Caki2 (cell line): Measurements from ENCODE around the gene SLC17A7. TPM values are rescaled to one million over a fixed set of nuclear protein-coding genes. Genes with fewer than 3 reads are reported as not detected.

ENCODE experiments used
- DNase-seq: peaks from one replicate; pipeline ENCODE4 v3.0.0-alpha.2; 2015; ENCODE audit warnings: low read depth
- in situ Hi-C: cut with HindIII; loops from 2 replicates; pipeline ENCODE4 v1.10.0; 2016; ENCODE audit warnings: low sequenced_read_pairs, low pct_unique_long_range_greater_than_20kb, mixed read lengths
- total RNA-seq: library from RNA; depleted of rRNA; stranded (reverse); fragments of >200 nt; shearing (Covaris generic); gene quantifications from 2 replicates; pipeline ENCODE4 v1.2.3, GENCODE V29; 2014; ENCODE audit warnings: low replicate concordance; rRNA removed

The SLC17A7 gene
- not detected in 2 replicates for total RNA-seq

DNA sequence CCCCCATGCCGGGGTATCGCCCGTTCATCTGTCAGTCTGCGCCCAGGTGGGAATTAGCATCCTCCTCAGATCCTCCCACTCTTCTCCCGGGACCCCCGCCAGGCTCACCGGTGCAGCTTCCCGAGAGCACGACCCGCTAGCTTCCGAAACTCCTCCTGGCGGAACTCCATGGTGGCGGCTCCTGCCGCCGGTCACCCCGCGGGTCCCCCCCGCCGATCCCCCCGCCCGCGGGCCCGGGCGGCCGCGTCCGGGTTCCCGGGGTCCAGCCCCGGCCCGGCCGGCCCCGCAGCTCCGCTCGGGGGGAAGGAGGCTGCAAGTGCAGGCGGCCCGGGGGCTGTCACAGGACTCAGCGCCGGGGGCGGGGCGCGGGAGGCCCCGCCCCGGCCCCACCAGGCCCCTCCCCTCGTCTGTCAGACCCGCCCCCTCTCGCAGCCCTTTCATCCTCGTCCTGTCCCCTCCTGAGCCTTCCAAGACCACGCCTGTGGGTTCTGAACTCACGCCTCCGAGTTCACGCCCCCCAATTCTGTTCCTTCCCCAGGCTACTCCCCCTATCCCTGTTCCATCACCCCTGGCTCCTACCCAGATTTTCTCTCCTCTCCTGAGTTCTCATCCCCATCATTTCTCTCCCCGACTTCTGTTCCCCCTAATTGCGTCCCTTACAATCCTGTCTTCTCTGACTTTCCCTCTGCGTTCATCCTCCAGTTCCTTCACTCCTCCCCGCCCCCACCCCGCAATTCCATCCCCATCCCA, at the start of gene SLC17A7:
Gene SLC17A7, minus strand, starts transcription at position 318 of the 750 bp plus-strand sequence. Its CDS starts 148 bp downstream, at position 170.
- in situ Hi-C loops = no loop called here
- no peak for DNase-seq

DNA sequence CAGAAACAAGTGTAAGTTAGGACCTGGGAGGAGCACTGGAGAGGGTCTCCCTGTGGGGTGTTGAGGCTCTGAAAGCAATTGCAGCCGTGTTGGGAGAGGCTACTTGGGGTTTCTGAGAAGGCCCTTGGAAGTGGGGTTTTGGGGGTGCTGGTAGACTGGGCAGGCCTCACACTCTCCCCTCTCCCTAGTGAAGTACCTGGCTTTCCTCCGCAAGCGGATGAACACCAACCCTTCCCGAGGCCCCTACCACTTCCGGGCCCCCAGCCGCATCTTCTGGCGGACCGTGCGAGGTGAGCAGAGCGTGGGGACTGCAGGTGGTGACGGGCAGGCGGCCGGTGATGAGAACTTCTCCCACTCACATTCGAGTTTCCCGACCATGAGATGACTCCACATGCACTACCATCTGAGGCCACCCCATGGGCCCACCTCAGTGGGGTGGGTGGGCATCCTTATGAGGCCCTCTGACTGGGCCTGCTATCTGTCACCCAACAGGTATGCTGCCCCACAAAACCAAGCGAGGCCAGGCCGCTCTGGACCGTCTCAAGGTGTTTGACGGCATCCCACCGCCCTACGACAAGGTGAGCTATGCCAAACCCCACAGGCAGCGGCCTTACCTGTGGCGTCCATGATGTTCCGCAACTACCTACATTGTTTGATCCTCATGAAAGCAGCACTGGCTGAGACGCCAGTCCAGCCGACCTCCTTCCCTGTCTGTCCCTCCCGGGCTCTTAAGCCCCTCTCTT, 49.1 kb upstream of the SLC17A7 start:
- no peak for DNase-seq
- in situ Hi-C loops = no loop called here

DNA sequence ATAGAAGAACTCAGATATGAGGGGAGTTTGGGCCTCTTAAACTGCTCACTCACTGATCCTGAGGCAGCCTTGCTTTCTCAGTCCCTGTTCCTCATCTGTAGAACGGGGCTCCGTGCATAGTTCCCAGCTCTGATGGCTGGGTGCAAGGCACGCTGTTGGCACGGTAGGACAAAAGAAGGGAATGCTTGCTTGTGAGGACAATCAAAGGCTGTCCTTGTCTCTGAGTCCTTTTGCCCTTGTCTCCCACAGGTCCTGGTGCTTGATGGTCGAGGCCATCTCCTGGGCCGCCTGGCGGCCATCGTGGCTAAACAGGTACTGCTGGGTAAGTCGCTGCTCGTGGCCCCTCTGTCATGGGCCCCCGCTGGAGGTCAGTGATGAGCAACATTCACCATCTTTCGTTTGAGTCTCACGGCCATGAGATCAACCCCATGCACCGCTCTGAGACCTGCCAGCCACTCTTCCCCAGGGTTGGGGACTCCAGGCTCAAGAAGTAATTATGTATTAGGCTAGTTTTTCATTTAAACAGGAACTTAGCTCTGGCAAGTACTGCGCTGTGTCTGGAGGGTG, 48.4 kb upstream of the SLC17A7 start:
- DNase-seq = no peak
- in situ Hi-C loops = no loop called here

DNA sequence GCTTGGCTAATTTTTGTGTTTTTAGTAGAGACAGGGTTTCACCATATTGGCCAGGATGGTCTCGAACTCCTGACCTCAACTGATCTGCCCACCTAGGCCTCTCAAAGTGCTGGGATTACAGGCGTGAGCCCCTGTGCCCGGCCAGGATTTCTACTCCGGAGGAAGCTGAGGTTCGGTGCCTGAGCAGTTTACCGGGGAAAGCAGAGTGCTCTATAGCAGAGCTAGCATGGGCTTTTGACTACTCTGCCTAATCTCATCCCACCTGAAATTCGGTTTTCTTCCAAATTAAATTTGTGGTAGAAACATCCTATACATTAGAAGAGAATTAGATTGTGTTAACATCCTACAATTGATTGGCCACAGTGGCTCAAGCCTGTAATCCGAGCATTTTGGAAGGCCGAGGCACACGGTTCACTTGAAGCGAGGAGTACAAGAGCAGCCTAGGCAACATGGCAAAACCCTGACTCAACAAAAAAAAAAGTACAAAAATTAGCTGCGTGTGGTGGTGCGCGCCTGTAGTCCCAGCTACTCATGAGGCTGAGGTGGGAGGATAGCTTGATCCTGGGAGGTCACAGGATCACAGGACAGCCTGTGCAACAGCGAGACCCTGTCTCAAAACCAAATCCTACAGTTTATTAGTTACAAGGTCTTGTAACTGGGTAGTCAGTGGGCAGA, 47.7 kb upstream of the SLC17A7 start:
- in situ Hi-C loops = no loop called here

DNA sequence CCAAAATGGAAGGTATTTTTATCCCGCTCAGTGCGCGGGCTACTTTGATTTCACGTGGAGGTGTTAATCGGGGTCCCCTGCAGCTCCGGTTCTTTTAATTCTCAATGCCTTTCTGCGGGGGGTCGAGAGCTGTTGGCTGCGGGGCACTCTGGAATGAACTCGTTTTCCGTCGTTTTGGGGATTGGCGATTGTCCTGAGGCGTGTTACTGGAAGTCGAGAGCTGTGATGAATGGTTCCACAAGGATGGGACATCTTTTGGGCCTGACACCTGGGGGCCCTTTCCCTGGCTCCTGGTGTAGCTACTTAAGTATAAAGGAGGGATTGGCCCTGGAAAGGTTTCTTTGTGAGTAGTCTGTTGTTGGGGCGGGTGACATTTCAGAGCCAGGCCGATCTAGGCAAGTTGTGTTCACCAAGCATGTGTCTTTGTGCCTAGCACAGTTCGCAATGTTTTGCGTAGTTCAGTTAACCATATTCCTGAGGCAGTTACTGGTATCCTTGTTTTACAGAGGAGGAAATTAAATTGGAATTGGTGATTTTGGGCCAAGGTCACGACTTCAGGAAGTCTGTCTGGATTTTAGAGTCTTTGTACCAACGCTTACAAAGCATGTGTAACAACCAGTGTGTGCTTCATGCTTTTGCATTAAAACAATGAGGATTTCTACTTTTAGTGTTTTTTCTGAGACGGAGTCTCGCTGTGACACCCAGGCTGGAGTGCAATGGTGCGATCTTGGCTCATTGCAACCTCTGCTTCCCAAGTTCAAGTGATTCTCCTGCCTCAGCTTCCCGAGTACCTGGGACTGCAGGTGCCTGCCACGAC, 46.9 kb upstream of the SLC17A7 start:
- no peak for DNase-seq
- in situ Hi-C loops = no loop called here

More for the DNA sequence above, 47.7 kb upstream of the SLC17A7 start:
- no peak for DNase-seq

DNA sequence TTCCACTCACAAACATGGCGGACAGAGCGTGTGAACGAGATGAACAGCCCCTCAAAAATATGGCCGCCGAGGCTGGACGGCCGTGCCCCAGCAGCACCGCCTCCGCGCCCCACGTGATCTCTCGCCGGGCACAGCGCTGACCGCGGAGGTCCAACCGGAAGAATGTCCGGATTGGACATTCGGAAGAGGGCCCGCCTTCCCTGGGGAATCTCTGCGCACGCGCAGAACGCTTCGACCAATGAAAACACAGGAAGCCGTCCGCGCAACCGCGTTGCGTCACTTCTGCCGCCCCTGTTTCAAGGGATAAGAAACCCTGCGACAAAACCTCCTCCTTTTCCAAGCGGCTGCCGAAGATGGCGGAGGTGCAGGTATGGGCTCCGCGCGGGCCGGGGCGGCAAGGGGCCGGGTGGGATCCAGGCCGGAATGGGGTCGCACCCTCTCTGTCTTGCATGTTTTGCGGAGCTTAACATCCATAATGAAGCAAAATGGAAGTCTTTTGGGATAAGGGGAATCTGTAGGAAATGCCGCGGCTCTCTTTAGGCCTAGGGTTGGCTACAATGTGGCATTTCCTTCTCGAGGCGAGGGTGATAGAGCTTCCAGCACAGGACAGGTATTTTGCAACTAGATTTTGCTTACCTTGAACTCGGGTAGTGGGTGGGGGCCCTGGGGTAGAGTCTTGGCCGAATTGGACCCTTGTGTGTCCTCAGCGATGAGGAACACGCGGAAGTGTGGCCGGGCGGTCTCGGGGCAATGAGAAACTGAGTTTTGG, 46.1 kb upstream of the SLC17A7 start, which contains the start of gene RPL13A:
Gene RPL13A, plus strand, starts transcription at position 332 of the 769 bp plus-strand sequence. Its CDS starts 22 bp downstream, at position 354.
- in situ Hi-C loops = no loop called here

DNA sequence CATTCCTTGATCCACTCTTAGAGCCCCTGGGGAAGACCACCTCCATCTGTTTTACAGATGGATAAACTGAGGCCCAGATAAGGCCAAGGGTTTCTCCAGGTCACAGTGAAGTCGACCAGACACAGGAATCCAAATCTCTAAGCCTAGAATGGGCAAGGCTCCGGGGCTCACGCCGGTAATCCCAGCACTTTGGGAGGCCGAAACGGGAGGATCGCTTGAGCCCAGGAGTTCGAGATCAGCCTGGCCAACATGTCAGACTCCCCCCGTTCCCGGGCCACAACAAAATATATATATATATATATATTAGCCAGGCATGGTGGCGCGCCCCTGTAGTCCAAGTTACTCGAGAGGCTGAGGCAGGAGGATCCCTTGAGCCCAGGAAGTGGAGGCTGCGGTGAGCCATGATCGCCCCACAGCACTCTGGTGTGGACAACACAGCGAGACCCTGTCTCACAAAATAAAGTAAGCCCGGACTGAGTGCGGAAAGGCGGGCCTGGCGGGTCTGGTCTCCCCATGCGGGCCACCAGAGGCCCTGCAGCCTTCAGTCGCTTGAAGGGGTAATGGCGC, 45.5 kb upstream of the SLC17A7 start:
- no peak for DNase-seq
- in situ Hi-C loops = no loop called here

More for the DNA sequence above, 46.1 kb upstream of the SLC17A7 start, which contains the start of gene RPL13A:
- peak; percentile 100 for DNase-seq

DNA sequence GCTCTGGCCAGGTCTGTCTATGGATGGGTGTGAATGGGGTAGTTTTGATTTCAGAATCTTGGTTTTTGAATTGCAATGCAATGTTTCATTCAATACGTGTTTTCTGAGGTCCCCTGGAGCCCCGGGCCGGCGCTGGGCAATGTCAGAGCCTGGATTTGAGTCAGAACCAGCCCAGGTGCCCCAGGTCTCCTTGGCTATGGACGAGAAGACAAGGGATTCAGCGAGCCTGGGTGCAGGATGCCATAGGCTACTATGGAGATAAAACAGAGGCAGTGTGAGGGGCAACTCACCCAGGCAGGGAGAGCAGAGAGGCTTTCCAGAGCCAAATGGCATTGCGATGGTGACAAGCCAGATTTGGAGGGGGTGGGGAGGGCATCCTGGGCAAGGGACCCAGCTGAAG, 44.9 kb upstream of the SLC17A7 start:
- in situ Hi-C loops = no loop called here
- DNase-seq = no peak

DNA sequence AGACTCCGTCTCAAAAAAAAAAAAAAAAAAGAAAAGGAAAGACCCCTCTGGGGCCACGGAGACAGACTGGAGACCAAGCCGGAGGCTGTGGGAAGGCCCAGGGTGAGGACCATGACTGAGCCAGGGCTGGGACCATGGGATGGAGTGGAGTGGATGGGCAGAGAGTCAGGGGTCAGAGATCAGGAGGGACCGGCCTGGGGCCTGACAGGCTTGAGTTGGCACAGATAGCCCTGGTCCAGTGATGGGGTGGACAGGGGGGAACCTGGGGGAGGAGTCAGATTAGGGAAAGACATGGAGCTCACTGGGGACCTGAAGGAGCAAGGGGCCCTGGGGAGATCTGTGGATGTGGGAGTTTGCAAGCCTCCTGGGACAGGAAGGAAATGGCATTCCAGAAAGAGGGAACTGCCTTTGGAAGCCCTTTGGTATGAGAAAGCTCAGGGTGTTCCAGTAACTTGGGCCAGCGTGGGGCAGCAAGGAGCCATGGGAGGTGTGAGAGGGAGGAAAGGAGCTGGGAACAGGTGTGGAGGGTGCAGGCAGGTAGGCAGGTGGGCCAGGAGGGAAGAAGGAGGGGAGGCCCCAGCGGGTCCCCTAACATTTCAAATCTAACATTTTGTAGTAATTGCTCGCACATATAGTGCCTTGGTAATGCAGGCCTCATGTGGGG, 39.8 kb upstream of the SLC17A7 start:
- DNase-seq = no peak
- in situ Hi-C loops = no loop called here

DNA sequence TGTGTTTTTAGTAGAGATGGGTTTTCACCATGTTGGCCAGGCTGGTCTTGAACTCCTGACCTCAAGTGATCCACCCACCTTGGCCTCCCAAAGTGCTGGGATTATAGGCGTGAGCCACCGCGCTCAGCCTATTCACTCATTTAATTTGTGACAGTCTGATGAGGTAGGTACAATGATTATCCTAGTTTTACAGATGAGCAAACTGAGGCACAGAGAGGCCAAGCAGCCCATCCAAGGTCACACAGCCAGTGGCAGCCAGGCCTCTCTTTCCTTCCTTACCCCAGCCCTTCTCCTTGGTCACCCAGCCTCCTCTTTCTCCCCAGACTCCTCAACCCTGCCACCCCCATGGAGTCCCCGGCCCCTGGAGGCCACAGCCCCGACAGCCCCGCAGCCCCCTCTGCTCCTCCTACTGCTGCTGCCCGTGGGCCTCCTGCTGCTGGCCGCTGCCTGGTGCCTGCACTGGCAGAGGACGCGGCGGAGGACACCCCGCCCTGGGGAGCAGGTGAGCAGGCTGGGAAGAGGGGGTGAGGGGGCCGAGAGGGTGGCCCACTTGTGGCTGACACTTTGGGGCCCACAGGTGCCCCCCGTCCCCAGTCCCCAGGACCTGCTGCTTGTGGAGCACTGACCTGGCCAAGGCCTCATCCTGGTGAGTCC, 38.8 kb upstream of the SLC17A7 start:
- no peak for DNase-seq
- in situ Hi-C loops = no loop called here

DNA sequence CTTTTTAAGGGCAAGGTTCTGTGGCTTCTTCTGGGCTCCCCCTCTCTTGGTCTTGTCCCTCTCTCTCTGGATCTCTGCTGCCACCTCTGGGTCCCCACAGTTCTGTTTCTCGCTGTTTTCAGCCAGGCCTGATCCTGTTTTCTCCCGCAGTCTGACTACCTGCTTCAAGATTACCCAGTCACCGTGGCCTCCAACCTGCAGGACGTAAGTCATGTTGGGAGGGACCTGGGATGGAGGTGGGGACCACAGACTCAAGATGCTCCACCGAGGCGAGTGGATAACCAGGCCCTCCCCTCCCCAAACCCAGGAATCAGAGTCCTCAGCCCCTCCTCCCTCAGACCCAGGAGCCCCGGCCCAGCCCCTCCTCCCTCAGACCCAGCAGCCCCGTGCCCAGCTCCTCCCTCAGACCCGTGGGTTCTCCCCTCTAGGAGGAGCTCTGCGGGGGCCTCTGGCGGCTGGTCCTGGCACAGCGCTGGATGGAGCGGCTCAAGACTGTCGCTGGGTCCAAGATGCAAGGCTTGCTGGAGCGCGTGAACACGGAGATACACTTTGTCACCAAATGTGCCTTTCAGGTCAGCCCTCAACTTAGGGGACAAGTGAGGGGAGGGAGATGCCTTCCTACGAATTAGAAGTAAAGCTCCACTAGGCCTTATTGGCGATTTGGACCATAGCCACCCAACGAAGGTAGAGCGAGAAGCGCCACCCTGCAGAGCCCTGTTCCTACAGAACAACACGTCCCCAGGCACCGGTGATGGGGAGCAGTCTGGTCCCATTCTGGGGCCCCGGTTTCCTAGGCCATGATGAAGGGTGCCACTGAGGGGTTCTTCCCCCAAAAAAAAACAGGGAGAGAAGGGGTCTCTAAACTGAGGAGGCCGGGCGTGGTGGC, 34.9 kb upstream of the SLC17A7 start:
- DNase-seq = no peak
- in situ Hi-C loops = no loop called here

DNA sequence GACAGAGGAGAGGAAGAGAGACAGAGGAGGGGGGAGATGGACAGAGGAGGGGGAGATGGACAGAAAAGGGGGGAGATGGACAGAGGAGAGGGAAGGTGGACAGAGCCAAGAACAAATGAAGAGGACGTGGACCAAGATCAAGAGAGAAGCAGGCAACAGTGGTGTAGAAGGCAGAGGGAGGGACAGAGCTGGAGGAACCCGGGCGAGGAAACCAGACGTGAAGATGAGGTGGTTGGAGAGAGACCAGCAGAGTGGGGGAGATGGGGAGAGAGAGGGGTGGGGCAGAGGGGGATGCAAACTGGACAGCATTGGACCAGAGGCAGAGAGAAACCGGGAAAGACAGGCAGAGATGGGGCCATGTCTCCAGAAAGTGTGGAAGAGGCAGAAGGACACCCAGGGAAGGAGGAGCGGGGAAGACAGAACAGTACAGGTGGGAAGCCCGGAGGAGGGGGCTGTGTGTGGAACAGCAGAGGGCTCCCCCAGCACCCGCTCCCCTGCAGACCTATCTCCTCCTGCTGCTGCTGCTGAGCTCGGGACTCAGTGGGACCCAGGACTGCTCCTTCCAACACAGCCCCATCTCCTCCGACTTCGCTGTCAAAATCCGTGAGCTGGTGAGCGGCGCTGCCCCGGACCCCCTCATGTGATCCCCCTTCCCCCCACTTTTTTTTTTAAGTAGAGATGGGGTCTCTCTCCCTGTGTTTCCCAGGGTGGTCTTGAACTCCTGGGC, 34.0 kb upstream of the SLC17A7 start:
- in situ Hi-C loops = no loop called here
- DNase-seq = no peak

DNA sequence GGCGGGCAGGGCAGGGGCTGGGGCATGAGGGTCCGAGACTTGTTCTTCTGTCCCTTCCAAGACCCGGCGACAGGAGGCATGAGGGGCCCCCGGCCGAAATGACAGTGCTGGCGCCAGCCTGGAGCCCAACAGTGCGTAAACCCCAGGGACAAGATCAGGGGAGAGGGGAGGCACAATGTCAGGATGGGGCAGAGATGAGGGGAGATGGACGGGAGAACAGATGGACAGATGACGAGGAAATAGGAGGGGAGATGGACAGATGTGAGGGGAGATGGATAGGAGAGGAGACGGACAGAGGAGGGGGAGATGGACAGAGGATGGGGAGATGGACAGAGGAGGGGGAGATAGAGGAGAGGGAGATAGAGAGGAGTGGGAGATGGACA, 33.2 kb upstream of the SLC17A7 start:
- in situ Hi-C loops = no loop called here

DNA sequence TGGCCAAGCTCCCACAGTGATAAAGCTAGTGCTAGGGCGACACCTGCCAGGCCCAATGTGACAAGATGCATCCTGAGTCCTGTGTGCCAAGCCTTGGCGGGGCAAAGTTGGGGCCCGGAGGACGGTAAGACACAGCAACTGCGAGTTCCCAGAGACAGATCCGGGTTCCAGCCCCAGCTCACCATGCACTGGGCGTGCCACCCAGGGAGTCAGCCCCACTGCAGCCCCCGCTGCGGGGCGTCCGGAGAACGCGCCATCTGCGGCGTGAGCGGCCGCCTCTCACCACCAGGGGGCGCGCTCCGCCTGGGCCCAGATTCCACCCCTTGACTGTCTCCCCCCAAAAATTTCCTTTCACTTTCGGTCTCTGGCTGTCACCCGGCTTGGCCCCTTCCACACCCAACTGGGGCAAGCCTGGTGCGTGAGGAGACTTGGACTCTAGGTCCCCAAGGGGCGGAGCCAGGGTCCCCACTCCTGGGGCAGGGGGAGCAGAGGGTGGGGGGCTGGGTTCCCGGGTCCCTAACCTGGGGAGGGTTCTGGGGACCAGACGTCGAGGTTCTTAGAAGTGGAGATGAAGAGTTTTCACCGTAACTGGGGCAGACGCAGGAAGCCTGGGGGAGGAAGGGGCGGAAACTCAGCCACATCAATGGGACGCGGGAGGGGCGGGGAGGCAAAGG, 32.7 kb upstream of the SLC17A7 start, which contains the start of gene FLT3LG:
Gene FLT3LG, plus strand, starts transcription at position 348 of the 674 bp plus-strand sequence. CDS start 425 bp downstream, outside the sequence.
- DNase-seq = peak; percentile 57
- in situ Hi-C loops = no loop called here

More for the DNA sequence above, 33.2 kb upstream of the SLC17A7 start:
- no peak for DNase-seq
